ENCODE measurements around the gene COG5.
"Not testable (repeated sequence)": the region's sequence is repeated elsewhere in the genome, so short reads cannot be mapped to it uniquely, and the experiment has no call there.

COG5 gene

GRCh38 chr7:107258737-107259136, 305.0 kb downstream of the COG5 start:
- no peak for DNase-seq

GRCh38 chr7:107255602-107256001, 308.1 kb downstream of the COG5 start:
- DNase-seq, result no peak

- DNase-seq, result no peak
Measured at GRCh38 chr7:107254398-107254985, 309.2 kb downstream of the COG5 start.

DNA sequence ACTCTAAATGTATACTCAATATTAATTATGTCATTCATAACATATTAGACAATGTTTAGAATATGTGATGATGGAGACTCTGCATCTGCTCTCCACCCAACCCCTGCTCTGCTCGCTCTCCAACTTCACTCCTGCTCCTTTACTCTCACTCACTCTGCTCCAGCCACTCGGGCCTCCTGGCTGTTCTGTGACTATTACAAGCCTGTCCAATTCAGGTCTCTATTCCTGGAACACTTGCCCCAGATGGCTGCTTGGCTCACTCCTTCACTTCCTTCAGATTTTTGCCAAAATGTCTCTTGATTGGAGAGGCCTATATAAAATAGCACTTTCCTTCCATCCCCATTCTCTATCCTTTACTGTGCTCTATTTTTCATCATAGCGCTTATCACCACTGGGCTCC, 310.1 kb downstream of the COG5 start:
- no peak for DNase-seq

- no peak for DNase-seq
Measured at GRCh38 chr7:107251963-107252362, 311.8 kb downstream of the COG5 start.

DNA sequence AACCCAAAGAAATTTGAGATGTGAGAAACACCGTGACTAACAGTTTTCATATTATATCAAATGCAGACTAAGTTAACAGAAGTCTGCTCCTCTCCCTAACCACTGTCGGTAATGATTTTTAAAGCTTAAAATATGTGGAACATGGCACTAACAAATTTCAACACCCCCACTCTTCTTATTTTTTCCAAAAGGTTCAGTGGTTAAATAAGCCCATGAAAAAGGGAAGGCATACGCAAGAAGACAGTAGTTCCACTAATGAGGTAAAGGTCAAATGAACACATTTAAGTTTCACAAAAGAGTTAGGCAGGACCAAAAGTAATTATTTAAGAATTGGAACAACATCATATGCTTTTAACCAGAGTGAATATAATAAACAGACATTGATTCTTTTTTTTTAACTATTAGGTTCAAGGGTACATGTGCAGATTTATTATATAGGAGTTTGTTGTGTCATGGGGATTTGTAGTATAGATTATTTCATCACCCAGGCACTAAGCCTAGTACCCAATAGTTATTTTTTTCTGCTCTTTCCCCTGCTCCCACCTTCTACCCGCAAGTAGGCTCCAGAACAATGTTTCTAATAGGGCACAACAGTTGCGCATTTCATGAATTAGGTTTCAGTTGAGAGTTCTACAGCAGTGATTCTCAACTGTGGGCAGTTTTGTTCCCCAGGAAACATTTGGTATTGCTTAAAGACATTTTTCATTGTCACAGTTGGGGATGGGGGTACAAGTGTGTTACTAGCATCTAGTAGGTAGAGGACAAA, 315.0 kb downstream of the COG5 start:
- no peak for DNase-seq

DNA sequence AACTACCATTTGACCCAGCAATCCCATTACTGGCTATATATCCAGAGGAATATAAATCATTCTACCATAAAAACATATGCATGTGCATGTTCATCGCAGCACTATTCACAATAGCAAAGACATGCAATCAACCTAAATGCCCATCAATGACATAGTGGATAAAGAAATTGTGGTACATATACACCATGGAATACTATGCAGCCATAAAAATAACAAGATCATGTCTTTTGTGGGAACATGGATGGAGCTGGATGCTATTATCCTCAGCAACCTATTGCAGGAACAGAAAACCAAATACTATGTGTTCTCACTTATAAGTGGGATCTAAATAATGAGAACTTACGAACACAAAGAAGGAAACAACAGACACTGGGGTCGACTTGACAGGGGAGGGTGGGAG, 316.9 kb downstream of the COG5 start:
- not testable (repeated sequence) for DNase-seq

GRCh38 chr7:107244613-107245012, 319.1 kb downstream of the COG5 start:
- no peak for DNase-seq

DNA sequence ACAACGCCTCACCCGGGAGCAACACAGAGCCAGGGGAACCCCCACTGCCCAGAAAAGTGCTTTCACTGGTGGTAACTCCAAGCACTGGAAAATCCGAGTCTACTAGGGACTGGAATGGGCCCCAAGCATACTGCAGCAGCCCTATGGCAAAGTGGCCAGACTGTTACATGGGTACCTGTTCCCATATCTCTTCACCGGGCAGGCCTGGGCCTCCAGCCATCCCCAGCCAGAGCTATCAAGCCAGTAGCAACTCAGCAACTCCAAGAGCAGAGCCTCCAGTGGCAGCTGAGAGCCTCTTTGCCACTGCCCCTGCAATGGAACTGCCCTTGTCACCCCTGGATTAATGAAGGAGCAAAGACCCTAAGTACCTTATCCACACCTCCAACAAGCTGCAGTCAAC, 321.5 kb downstream of the COG5 start:
- DNase-seq, result no peak

- no peak for DNase-seq
Measured at GRCh38 chr7:107237451-107237850, 326.3 kb downstream of the COG5 start.

DNA sequence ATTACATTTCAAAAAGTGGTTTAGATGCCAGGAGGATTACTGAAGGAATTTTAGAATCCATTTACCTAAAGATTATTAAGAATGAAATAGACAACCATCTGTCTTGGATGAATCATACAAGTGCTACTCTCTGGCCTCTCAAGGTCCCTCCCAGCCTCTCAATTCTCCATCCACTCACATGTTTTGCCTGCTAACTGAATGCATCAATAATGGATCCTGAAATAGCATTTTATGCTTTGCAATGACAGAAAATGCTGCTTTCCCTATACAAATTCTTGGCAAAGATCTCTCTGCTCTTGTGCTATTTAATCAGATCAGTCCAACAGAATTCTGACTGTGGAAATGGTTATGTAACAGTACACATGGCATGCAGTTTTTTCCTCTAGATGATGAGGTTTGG, 326.9 kb downstream of the COG5 start:
- no peak for DNase-seq

DNA sequence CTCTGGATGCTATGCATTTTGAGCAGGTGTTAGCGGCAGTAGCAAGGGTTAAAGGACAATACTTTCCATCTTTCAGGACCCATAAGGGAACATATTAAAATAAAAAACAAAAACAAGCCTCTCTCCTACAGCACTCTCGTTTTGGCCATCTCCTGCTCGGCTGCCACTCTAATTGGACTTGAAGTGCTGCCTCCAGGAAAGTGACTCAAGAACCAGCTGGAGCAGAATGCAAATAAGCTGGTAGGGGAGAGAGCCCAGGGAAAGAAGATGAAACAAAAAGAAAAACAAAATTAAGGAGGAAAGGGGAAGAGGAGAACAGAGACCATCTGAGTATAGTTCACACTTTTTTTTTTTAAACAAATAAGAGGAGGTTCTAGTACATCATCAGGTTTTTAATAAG, 329.3 kb downstream of the COG5 start:
- no peak for DNase-seq

DNA sequence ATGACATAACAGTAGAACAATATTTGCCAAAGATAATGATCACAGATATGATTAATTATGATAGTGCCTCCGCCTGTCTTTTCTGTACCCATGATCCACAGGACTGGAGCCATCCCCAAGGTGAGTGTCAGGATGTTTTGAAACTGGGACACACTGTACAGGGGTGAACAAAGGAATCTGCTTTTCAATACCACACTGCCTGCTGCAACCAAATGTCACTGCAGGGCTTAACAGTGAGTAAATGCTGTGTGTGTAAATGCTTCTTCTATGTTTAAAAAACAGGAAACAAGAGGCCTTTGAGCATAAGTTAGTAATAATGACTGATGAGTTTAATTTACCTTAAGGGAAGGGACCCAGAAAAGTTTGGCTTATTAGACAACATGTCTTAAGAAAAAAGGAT, 329.7 kb downstream of the COG5 start:
- no peak for DNase-seq

- DNase-seq, result no peak
Measured at GRCh38 chr7:107233174-107233573, 330.5 kb downstream of the COG5 start.

DNA sequence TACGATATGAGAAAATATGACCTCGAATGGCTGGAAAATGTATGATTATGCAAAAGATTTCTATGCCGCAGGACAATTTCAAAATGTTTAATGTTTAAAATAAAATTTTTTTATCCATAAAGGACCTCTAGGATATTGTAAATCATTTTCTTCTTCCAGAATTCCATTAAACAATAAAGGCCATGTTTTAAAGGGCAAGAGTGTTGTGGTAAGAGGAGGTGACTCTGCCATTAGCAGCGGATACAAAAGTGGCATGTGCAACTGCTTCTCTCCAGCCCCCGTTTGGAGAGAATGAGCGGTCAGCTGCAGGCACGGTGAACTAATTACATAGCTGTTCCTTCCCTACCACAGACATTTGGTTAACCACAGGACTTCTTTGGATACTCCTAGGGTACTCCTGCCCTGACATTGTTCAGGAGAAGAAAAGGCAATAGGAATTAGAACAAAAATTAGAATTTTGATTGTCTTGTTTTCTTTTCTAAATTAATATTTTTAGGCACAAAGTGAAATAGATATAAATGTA, 331.1 kb downstream of the COG5 start:
- no peak for DNase-seq

GRCh38 chr7:107230334-107230733, 333.4 kb downstream of the COG5 start:
- DNase-seq, result no peak

DNA sequence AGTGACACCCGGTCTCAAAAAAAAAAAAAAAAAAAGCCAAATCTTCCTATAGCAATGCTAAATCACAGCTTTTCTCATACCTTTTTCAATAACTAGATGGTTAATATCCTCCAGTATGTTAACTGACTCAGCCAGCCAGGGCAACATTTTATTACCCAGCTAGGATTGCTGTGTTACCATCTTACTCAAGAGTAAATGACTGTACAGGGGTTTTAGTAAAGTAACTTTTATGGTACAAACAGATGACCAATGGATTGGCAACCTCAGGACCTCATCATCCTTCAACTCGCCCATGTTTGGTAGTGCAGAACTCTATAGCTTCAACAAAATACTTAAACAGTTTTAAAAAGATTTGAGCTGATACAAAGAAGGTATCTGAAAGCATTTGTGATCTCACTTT, 335.4 kb downstream of the COG5 start:
- no peak for DNase-seq

DNA sequence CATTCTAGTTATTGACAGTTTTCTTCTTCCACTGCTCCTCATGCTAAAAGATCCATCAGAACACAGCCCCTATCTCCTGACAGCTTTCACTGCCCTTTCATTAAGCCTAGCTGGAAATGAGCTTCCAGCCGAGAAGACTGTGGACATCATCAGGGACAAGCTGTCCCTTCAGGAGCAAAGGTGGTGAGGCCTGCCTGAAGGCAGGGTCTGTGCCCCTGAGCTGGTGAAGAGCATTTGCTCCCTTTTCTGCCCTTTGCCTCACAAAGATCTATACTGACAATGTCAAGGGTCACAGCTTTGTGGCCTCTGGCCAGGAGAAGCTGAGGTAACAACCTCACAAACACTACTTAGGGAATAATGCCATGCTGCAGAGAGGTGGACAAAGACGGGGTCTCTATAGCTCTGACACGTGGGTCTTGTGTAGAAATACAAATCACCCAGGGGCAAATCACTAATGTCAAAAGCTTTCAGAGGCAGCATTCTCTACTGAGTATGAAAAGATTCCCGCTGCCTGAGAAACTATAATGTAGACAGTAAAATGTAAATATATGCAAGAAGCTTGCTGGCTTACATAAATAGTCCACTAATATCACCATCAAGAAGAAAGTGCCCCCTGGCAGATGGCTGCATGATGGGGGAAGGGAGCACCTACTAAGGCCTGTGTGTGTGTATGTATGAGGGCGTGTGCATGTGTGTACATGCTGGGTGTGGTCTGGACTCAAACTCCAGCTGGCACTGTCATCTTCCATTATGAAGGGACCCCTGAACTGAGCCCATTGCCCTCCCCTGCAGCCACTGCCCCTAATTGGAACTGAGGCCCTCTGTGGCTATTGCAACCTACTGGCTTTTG, 339.1 kb downstream of the COG5 start:
- DNase-seq, result no peak

- DNase-seq, result not testable (repeated sequence)
Measured at GRCh38 chr7:107220806-107221205, 342.9 kb downstream of the COG5 start.

- DNase-seq, result no peak
Measured at GRCh38 chr7:107220356-107220755, 343.4 kb downstream of the COG5 start.

DNA sequence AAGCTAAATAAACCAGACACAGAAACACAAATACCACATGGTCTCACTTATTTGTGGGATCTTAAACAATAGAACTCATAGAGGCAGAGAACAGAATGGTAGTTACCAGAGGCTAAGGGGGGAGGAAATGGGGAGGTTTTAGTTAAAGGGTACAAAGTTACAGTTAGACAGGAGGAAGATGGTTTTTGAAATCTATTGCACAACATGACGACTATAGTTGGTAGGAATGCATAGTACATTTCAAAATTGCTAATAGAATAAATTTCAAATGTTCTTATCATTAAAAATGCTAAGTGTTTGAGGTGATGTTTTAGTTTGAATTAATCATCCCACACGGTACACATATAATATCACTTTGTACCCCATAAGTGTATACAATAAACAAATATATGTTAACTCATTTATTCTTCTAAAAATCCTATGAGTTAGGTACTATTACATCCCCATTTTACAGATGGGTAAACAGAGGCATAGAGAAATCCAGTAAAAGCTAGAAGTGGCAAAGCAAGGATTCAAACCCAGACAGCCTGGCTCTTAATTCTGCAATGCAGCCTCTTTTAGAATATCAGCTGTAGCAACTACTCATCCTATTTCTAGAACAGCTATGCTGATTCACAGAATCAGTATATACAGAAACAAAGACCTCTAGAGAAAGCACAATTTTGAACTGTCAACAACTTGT, 344.0 kb downstream of the COG5 start:
- DNase-seq, result no peak

DNA sequence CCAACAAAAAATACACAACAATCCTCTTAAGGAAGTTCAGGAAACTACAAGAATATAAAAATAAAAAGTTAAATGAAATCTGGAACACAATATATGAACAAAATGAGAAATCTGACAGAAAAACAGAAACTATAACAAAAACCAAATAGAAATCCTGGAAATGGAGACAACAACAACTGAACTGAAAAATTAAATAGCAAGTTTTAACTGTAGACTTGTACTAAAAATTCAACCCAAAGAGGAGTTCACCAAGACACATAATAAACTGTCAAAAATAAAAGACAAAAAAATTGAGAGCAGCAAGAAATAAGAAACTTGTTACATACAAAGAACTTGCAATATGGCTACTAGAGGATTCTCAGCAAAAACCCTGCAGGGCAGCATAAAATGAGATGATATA, 349.8 kb downstream of the COG5 start:
- no peak for DNase-seq

DNA sequence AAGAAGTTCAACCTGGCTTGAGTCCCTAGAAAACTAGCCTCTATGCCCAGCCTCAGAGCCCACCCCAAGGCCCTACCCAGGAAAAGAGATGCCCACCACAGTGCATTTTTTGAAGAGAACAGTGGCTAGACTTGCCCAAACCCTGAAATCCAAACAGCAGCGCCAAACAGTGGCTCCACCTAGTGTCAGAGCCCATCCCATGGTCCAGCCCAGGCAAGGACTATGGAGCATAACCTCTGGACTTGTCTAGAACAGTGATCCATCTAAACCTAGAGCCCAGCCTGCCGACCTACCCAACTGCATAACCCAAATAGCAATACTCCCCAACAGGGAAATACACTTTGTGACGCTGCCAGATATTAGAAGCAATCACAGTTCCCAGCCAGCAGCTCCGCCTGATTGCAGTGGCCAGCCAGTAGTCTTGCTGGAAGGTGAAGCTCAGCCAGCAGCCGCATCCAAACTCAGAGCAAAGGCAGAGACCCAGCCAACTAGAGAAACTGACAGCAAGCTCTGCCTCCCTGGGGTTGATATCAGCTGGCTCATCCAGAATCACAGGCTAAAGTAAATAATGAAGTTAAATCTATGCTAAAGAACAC, 350.4 kb downstream of the COG5 start:
- DNase-seq, result no peak
